Central memory CD8-positive, alpha-beta T cell (primary cell): ENCODE results near the gene GTSE1.
"Not testable (repeated sequence)": the region's sequence is repeated elsewhere in the genome, so short reads cannot be mapped to it uniquely, and the experiment has no call there.

ENCODE experiments used
- ATAC-seq: fragments of 150-1000 bp; cut with Tn5 transposase; replicated peaks from 2 replicates; pipeline ENCODE4 v1.10.0; 2022; ENCODE audit warnings: mild to moderate bottlenecking, moderate FRiP score, moderate number of reproducible peaks; ENCODE audit not compliant: poor library complexity, severe bottlenecking; ENCODE audit errors: extremely low read depth
- DNase-seq, 2 donors: peaks; one replicate each; pipeline ENCODE4 v3.0.0; 2021; ENCODE audit warnings: low spot score in 2 of 2
- H3K27ac Mint-ChIP-seq: one replicate; pipeline ENCODE4 v1.8.0; 2022; ENCODE audit warnings: low read depth, mild to moderate bottlenecking, moderate library complexity, mixed read lengths
- H3K27me3 Mint-ChIP-seq: one replicate; pipeline ENCODE4 v1.8.0; 2022; ENCODE audit warnings: mixed read lengths
- H3K36me3 Mint-ChIP-seq: one replicate; pipeline ENCODE4 v1.8.0; 2022; ENCODE audit warnings: mild to moderate bottlenecking, moderate library complexity, mixed read lengths; ENCODE audit not compliant: insufficient read depth
- H3K4me1 Mint-ChIP-seq: one replicate; pipeline ENCODE4 v1.8.0; 2022; ENCODE audit warnings: mixed read lengths
- H3K4me3 Mint-ChIP-seq: one replicate; pipeline ENCODE4 v1.8.0; 2022; ENCODE audit warnings: mild to moderate bottlenecking, moderate library complexity, mixed read lengths
- H3K9me3 Mint-ChIP-seq: one replicate; pipeline ENCODE4 v1.8.0; 2022; ENCODE audit warnings: mixed read lengths

The GTSE1 gene

DNA sequence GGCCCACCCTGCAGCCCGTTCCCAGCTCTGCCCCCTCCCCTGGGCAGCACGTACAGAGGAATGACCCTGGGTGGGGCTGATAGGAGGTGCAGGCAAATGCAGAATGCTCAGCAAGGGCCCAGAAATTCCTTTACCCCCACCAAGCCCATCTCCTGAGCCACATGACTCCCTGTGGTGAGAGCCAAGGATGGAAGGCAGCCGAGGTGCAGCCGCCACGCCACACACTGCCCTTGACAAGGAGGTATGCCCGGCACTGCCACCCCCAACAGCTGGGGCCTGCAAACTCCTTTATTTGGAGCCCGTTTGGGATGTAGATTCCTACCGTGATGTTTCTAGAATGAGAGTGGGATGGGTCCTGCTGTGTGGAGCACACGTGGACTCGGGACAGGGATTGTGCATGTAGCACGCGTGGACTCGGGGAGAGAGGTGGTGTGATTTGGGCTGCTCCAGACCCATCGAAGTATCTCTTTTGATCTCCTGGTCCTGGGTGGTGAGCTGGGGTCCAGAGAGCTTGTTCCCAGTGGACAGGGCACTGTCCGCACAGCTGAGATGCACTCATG, 12.9 kb downstream of the GTSE1 start:
- Mint-ChIP-seq H3K9me3 (no peaks in the 10 kb centered on the region), H3K27ac (no peak overlapping the region), H3K27me3 (no peaks in the 10 kb centered on the region), H3K4me1 (no peaks in the 10 kb centered on the region), H3K4me3 (no peak overlapping the region), H3K36me3 (peaks cover 4% of the 10 kb centered on the region)
- DNase-seq = no peak
- no peak for ATAC-seq

DNA sequence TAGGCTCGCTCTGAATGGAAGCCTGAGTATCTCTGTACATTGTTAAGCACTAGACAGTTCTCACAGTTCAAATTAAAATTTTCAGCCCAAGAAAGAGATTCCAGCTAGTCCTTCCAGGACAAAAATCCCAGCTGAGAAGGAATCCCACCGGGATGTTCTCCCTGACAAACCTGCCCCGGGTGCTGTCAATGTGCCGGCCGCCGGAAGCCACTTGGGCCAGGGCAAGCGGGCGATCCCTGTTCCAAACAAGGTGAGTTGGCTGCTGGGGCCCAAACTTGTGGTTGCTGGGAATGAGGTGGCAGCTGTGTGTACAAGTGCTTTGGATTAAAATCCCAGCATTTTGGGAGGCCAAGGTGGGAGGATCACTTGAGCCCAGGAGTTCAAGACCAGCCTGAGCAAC, 15.4 kb downstream of the GTSE1 start:
- Mint-ChIP-seq H3K9me3 (no peaks in the 10 kb centered on the region), H3K27ac (no peak overlapping the region), H3K4me3 (no peak overlapping the region), H3K4me1 (no peaks in the 10 kb centered on the region), H3K36me3 (no peaks in the 10 kb centered on the region), H3K27me3 (no peaks in the 10 kb centered on the region)
- DNase-seq = no peak
- ATAC-seq = no peak

DNA sequence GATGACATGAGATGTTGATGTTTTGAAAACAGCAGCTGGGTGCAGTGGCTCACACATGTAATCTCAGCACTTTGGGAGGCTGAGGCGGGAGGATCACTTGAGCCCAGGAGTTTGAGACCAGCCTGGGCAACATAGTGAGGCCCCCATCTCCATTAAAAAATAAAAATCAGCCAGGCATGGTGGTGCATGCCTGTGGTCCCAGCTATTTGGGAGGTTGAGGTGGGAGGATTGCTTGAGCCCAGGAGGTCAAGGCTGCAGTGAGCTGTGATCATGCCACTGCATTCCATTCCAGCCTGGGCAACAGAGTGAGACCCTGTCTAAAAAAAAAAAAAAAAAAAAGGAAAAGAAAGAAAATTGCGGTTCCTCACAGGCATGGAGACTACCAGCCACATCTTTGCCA, 16.2 kb downstream of the GTSE1 start:
- not testable (repeated sequence) for H3K9me3 Mint-ChIP-seq, H3K27me3 Mint-ChIP-seq, H3K27ac Mint-ChIP-seq, ATAC-seq, H3K4me1 Mint-ChIP-seq, DNase-seq, H3K4me3 Mint-ChIP-seq, H3K36me3 Mint-ChIP-seq

DNA sequence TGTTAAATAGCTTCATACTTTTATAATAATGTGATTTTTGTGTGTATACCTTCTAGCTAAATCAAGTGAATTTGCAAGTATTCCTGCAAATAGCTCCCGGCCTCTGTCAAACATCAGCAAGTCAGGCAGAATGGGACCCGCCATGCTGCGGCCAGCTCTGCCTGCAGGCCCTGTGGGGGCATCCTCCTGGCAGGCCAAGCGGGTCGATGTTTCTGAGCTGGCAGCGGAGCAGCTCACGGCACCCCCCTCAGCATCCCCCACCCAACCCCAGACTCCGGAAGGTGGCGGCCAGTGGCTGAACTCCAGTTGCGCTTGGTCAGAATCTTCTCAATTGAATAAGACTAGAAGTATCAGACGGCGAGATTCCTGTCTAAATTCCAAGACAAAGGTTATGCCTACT, 19.3 kb downstream of the GTSE1 start:
- ATAC-seq = no peak
- H3K9me3 Mint-ChIP-seq = no peaks in the 10 kb centered on the region
- no peaks in the 10 kb centered on the region for H3K36me3 Mint-ChIP-seq
- H3K4me3 Mint-ChIP-seq = no peak overlapping the region
- no peaks in the 10 kb centered on the region for H3K4me1 Mint-ChIP-seq
- no peaks in the 10 kb centered on the region for H3K27me3 Mint-ChIP-seq
- DNase-seq = no peak
- H3K27ac Mint-ChIP-seq = no peak overlapping the region

DNA sequence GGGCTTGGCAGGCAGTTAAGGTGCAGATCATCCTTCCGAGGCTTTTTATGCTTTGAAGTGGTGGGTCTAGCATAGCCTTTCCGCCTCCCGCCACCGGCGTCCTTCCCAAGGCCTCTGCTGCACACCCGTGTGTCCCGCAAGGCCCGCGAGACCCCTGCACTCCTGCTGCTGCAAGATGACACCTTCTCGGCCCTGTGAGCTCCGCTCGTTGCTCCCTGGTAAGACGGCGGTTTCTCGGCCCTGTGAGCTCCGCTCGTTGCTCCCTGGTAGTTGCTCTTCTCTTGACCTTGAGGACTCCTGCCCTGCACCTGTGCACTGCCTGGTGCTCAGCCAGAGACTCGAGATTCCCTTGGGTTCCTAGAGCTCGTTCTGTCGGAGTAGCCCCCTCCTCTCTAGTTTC, 21.0 kb downstream of the GTSE1 start:
- no peak for ATAC-seq
- no peaks in the 10 kb centered on the region for H3K9me3 Mint-ChIP-seq
- peaks cover 1% of the 10 kb centered on the region for H3K36me3 Mint-ChIP-seq

DNA sequence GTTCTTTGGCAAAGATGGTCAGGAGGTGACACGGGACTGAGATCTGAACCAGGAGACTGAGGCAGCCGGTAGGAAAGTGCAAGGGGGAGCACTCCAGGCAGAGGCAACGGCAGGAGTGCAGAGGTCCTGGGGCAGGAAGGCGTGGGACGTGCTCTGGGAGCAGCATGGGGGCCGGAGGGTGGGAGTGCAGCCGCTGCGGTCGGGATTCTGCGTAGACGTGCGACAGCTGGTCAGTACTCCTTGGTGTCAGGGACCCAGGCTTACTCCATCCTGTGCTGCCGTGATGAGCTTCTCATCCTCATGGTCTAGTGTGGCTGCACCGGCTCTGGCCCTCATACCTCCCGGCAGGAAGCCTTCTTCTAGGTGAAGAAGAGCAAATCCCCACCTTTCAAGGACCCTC, 21.9 kb downstream of the GTSE1 start:
- ATAC-seq = no peak
- peaks cover 1% of the 10 kb centered on the region for H3K36me3 Mint-ChIP-seq
- H3K9me3 Mint-ChIP-seq = no peaks in the 10 kb centered on the region
- no peak for DNase-seq
- no peak overlapping the region for H3K4me3 Mint-ChIP-seq
- H3K4me1 Mint-ChIP-seq = no peaks in the 10 kb centered on the region
- peak overlapping the region; percentile 69 for H3K27ac Mint-ChIP-seq
- H3K27me3 Mint-ChIP-seq = no peaks in the 10 kb centered on the region

More for the DNA sequence above, 21.0 kb downstream of the GTSE1 start:
- Mint-ChIP-seq H3K4me1 (no peaks in the 10 kb centered on the region), H3K4me3 (no peak overlapping the region), H3K27me3 (no peaks in the 10 kb centered on the region), H3K27ac (no peak overlapping the region)
- DNase-seq = no peak

DNA sequence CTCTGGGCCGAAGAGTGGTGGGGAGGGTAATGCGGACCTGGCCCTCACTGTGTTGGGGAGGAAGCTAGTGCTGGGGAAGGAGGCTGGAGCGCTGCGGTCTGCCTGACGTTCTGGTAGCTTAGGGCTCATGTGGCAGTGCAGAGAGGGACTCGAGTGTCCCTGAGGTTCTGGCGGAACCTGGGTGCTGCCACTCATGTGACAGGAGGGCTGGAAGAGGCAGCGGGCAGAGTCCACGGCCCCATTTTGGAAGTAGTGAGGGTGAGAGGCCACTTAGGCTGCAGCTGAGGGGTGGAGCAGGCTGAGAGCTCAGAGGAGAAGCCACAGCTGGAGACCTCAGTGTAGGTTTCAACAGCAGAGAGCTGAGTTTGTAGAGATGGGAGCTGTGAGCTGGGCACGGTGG, 22.6 kb downstream of the GTSE1 start:
- Mint-ChIP-seq H3K4me1 (no peaks in the 10 kb centered on the region), H3K27ac (peak overlapping the region; percentile 69), H3K4me3 (no peak overlapping the region), H3K9me3 (no peaks in the 10 kb centered on the region), H3K27me3 (no peaks in the 10 kb centered on the region), H3K36me3 (peaks cover 4% of the 10 kb centered on the region)
- ATAC-seq = no peak
- no peak for DNase-seq

DNA sequence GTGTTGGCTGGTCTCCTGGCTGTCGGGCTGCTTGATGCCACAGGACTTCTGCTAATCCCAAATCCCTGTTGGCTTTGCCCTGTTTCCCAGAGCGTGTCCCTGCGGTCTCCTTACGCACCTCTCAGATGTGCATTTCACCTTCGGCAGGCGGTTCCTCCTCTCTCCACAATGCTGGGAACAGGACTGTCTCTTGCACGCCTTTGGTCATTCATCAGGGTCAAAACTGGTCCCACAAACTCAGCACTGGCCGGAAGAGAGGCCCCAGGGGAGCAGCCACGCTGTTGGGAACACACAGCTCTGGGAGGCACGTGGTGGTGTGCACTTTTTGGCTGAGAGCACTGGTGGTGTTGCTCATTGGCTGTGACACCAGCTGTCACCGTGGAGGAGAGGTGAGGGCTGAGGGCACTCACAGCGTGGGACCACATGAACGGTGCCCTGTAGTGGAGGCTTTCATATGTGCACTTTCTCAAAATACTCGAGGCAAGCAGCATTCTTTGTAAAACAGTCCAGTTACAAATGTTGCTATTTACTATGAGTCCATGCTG, 23.6 kb downstream of the GTSE1 start:
- DNase-seq = no peak
- Mint-ChIP-seq H3K9me3 (no peaks in the 10 kb centered on the region), H3K4me3 (no peak overlapping the region), H3K36me3 (peaks cover 4% of the 10 kb centered on the region), H3K27ac (peak overlapping the region; percentile 45), H3K4me1 (no peaks in the 10 kb centered on the region), H3K27me3 (no peaks in the 10 kb centered on the region)
- ATAC-seq = no peak

DNA sequence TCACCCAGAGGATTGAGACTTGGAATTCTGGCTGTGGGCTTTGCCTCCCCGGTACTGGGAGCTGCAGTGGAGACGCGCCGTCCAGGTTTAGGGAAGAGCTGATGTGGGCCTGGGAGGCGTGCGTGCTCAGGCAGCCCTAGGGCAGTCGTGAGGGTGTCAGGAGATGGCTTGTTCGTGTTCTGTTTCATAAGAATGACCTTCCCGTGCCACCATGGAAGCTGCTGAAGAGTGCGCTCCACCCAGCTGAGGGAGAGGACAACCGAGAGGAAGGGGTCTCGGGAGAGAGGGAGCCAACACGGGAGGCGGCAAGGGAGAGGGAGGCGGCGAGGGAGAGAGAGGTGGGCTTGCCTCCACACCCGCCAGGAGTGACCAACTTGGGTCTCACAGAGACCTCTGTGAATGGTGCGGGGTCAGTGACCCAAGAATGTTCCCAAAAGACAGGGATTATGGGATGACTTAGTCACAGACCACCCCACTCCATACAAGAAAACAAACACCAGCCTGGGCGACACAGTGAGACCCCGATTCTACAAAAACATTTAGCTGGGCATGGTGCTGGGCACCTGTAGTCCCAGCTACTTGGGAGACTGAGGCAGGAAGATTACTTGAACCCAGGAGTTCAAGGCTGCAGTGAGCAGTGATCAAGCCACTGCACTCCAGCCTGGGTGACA, 24.2 kb downstream of the GTSE1 start:
- ATAC-seq = no peak
- DNase-seq = no peak
- no peaks in the 10 kb centered on the region for H3K27me3 Mint-ChIP-seq
- H3K36me3 Mint-ChIP-seq = peaks cover 4% of the 10 kb centered on the region
- H3K27ac Mint-ChIP-seq = peak overlapping the region; percentile 45
- H3K4me3 Mint-ChIP-seq = no peak overlapping the region
- H3K9me3 Mint-ChIP-seq = no peaks in the 10 kb centered on the region
- no peaks in the 10 kb centered on the region for H3K4me1 Mint-ChIP-seq

DNA sequence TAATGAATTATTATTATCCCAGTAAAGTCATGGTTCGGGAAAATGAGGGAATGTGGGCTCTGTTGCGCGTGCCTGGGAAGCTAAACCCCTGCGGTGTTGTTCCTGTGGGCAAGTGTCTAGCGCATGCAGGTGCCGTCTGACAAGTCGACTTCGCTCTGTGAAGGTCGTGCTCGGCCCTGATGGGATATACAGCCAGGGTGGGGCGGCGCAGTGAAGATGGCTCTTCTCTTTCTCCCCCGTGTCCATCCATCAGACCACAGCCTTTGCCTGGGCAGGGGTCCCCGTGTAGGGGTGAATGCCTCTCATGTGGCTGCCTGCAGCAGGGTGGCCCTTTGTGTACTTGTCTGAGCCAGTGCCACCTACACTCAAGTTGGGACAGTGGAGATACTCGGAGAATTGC, 26.0 kb downstream of the GTSE1 start:
- no peak overlapping the region for H3K4me3 Mint-ChIP-seq
- H3K36me3 Mint-ChIP-seq = peaks cover 4% of the 10 kb centered on the region
- H3K27ac Mint-ChIP-seq = no peak overlapping the region
- no peaks in the 10 kb centered on the region for H3K9me3 Mint-ChIP-seq
- DNase-seq (no peak), ATAC-seq (no peak)
- no peaks in the 10 kb centered on the region for H3K27me3 Mint-ChIP-seq
- no peaks in the 10 kb centered on the region for H3K4me1 Mint-ChIP-seq

DNA sequence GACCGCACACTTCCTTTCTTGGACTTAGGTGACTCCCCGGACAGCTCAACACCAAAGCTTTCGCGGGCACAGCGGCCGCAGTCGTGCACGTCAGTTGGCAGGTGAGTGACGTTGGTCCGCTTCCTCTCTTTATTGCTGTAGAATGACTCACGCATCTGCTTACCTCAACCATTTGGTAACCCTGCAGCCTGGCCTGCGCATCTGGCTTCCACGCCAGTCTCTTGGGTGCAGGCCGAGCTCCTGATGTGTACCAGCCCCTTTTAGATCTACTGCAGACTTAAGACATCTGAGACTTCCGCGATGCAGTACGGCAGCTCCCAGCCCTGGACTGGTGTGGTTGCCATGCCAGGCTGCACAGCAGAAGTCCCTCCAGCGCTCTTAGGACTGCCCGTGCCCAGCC, 26.5 kb downstream of the GTSE1 start:
- no peak for DNase-seq
- no peaks in the 10 kb centered on the region for H3K9me3 Mint-ChIP-seq
- H3K4me3 Mint-ChIP-seq = no peak overlapping the region
- no peaks in the 10 kb centered on the region for H3K27me3 Mint-ChIP-seq
- no peaks in the 10 kb centered on the region for H3K4me1 Mint-ChIP-seq
- no peak for ATAC-seq
- peaks cover 5% of the 10 kb centered on the region for H3K36me3 Mint-ChIP-seq
- no peak overlapping the region for H3K27ac Mint-ChIP-seq

DNA sequence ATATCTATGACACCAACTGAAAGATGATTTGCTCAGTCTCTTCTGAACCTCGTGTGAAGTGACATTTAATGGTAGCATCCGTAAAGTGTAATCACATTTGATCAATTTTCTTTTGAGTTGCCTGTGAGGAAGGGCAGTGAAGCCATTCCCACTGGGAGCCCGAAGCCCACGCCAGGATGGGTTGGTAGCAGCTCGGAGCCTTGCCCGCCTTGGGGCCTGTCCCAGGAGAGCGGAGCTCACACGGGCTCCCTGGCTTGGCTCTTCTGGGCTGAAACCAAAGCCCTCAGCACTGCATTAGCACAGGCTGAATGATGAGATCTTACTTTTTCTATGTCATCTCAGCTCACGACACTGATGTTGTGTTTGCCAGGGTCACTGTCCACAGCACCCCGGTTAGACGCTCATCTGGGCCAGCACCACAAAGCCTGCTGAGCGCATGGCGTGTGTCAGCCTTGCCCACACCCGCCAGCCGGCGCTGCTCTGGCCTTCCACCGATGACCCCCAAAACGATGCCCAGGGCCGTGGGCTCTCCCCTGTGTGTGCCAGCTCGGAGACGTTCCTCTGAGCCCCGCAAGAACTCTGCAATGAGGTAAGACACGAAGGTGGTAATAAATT, 29.5 kb downstream of the GTSE1 start:
- no peak overlapping the region for H3K27ac Mint-ChIP-seq
- no peaks in the 10 kb centered on the region for H3K27me3 Mint-ChIP-seq
- no peak for ATAC-seq
- DNase-seq = no peak
- H3K4me3 Mint-ChIP-seq = no peak overlapping the region
- no peaks in the 10 kb centered on the region for H3K4me1 Mint-ChIP-seq
- peaks cover 7% of the 10 kb centered on the region for H3K36me3 Mint-ChIP-seq
- H3K9me3 Mint-ChIP-seq = no peaks in the 10 kb centered on the region
